HL-60 (cell line): Measurements from ENCODE around the gene FBXO48.

ENCODE experiments used
- DNase-seq, 2 experiments: peaks; one replicate each; pipeline ENCODE4 v3.0.0-alpha.2; 2010 to 2020; ENCODE audit warnings: low read depth in 1 of 2, low spot score in 1 of 2
- H3K27ac ChIP-seq: fragments of 250-450 bp; sonication (Bioruptor Pico); replicated peaks from 2 replicates; pipeline ENCODE4 v1.5.1; 2020; ENCODE audit warnings: mild to moderate bottlenecking, moderate library complexity
- H3K27me3 ChIP-seq: fragments of 250-450 bp; sonication (Bioruptor Pico); 2 replicates; pipeline ENCODE4 v1.5.1; 2021; ENCODE audit warnings: mild to moderate bottlenecking, moderate library complexity; ENCODE audit not compliant: insufficient read depth, poor library complexity, severe bottlenecking
- H3K4me3 ChIP-seq: replicated peaks from 2 replicates; pipeline ENCODE4 v1.5.1; 2011; ENCODE audit warnings: mild to moderate bottlenecking, control low read depth, low read length; ENCODE audit not compliant: insufficient read depth
- CTCF ChIP-seq: IDR thresholded peaks from one replicate; pipeline ENCODE4 v1.5.1; 2011; ENCODE audit warnings: low read length, control low read depth, inconsistent platforms; ENCODE audit not compliant: insufficient read depth
- GABPA ChIP-seq: IDR thresholded peaks from 2 replicates; pipeline ENCODE4 v1.6.1; 2012; ENCODE audit warnings: low read depth
- POLR2AphosphoS5 ChIP-seq: IDR thresholded peaks from 2 replicates; pipeline ENCODE4 v1.6.1; 2012; ENCODE audit warnings: low read depth
- REST ChIP-seq: IDR thresholded peaks from 2 replicates; pipeline ENCODE4 v1.6.1; 2012; ENCODE audit warnings: low read depth; ENCODE audit not compliant: insufficient replicate concordance
- SPI1 ChIP-seq: IDR thresholded peaks from 2 replicates; pipeline ENCODE4 v1.6.1; 2012; ENCODE audit warnings: low read depth, mild to moderate bottlenecking, borderline replicate concordance
- long read RNA-seq: library from polyadenylated mRNA; unstranded; transcript quantifications from one replicate; pipeline ENCODE4 v2.0.0, GENCODE V29; 2020

The FBXO48 gene
- long read RNA-seq, full-length matches to known transcripts, result 1 of 4 reads
- long read RNA-seq, partial matches to known transcripts, result 1 of 4 reads
- long read RNA-seq, other reads (novel, unspliced or antisense), result 2 of 4 reads

GRCh38 chr2:68467077-68467960, at the start of gene FBXO48, which contains the start of gene APLF:
TSS of gene FBXO48 (minus strand) at chr2:68467294. CDS start at chr2:68465145, 2,149 bp downstream.
TSS of gene APLF (plus strand) at chr2:68467585. CDS start at chr2:68467732, 147 bp downstream.
- H3K4me3 ChIP-seq, result peak within 1 kb of the TSS; percentile 86
- peak within 1 kb of the TSS; percentile 87 for H3K27ac ChIP-seq
- TF ChIP-seq SPI1 (peak; percentile 86; the same call in 1 of the 2 replicates), POLR2AphosphoS5 (no peak)
- H3K27me3 ChIP-seq, result no peaks in the 10 kb centered on the region
- DNase-seq, result peak; percentile 97 to 100

GRCh38 chr2:68516051-68516955, 49.2 kb upstream of the FBXO48 start:
- no peak overlapping the region for H3K4me3 ChIP-seq
- TF ChIP-seq SPI1 (no peak), GABPA (no peak), CTCF (no peak), REST (no peak)
- no peaks in the 10 kb centered on the region for H3K27me3 ChIP-seq
- no peak overlapping the region for H3K27ac ChIP-seq
- DNase-seq, result no peak

GRCh38 chr2:68514316-68514929, 47.3 kb upstream of the FBXO48 start:
- H3K27ac ChIP-seq, result no peak overlapping the region
- no peak overlapping the region for H3K4me3 ChIP-seq
- DNase-seq, result no peak
- TF ChIP-seq REST (no peak), POLR2AphosphoS5 (no peak), GABPA (no peak), CTCF (no peak), SPI1 (no peak)
- no peaks in the 10 kb centered on the region for H3K27me3 ChIP-seq
